Brain microvascular endothelial cell (primary cell): ENCODE measurements around the gene KRT25.

Experiments used
- DNase-seq: peaks from one replicate; pipeline ENCODE4 v3.0.0-alpha.2; 2020
- H3K27ac ChIP-seq: fragments of 250-450 bp; sonication (Bioruptor Pico); 2 replicates; pipeline ENCODE4 v1.5.1; 2020; ENCODE audit warnings: mild to moderate bottlenecking, moderate library complexity
- H3K27me3 ChIP-seq: fragments of 250-450 bp; sonication (Bioruptor Pico); replicated peaks from 2 replicates; pipeline ENCODE4 v1.5.1; 2020; ENCODE audit warnings: mild to moderate bottlenecking
- H3K36me3 ChIP-seq: fragments of 250-450 bp; sonication (Bioruptor Pico); replicated peaks from 2 replicates; pipeline ENCODE4 v1.5.1; 2020; ENCODE audit warnings: mild to moderate bottlenecking
- H3K4me3 ChIP-seq: 2 replicates; pipeline ENCODE4 v1.5.1; 2011; ENCODE audit warnings: low read depth, mild to moderate bottlenecking, control low read depth, low read length, moderate library complexity
- CTCF ChIP-seq: IDR thresholded peaks from 2 replicates; pipeline ENCODE4 v1.5.1; 2011; ENCODE audit warnings: low read depth, mild to moderate bottlenecking, moderate library complexity, low read length, control low read depth, inconsistent platforms; ENCODE audit errors: missing control alignments
- in situ Hi-C: cut with HindIII; loops from 2 replicates; pipeline ENCODE4 v1.10.0; 2017; ENCODE audit warnings: low sequenced_read_pairs, low pct_ligation_motif_present

The KRT25 gene

GRCh38 chr17:40755231-40755630 lies at the start of gene KRT25:
KRT25 (minus strand) TSS chr17:40755331; CDS start chr17:40755271, 60 bp downstream.
- TF ChIP-seq CTCF, result no peak
- no peak within 1 kb of the TSS for H3K27ac ChIP-seq
- H3K27me3 ChIP-seq, result peaks cover 2% of the 10 kb centered on the region
- no peaks in the 10 kb centered on the region for H3K36me3 ChIP-seq
- H3K4me3 ChIP-seq, result no peak within 1 kb of the TSS
- DNase-seq, result no peak
- in situ Hi-C loops, result no loop called here

GRCh38 chr17:40803617-40804082 lies 48.5 kb upstream of the KRT25 start:
- DNase-seq, result peak; percentile 71
- in situ Hi-C loops, result no loop called here
- Histone ChIP-seq H3K27ac (no peak overlapping the region), H3K4me3 (no peak overlapping the region), H3K36me3 (no peaks in the 10 kb centered on the region), H3K27me3 (no peaks in the 10 kb centered on the region)
- peak; percentile 96 for TF ChIP-seq CTCF

GRCh38 chr17:40801157-40801556 lies 46.0 kb upstream of the KRT25 start:
- Histone ChIP-seq H3K4me3 (no peak overlapping the region), H3K27ac (no peak overlapping the region), H3K27me3 (no peaks in the 10 kb centered on the region), H3K36me3 (no peaks in the 10 kb centered on the region)
- TF ChIP-seq CTCF, result no peak
- no peak for DNase-seq
- in situ Hi-C loops, result no loop called here

GRCh38 chr17:40800381-40800780 lies 45.2 kb upstream of the KRT25 start:
- in situ Hi-C loops, result no loop called here
- Histone ChIP-seq H3K4me3 (no peak overlapping the region), H3K27ac (no peak overlapping the region), H3K36me3 (no peaks in the 10 kb centered on the region), H3K27me3 (no peaks in the 10 kb centered on the region)
- DNase-seq, result no peak
- TF ChIP-seq CTCF, result no peak

GRCh38 chr17:40799859-40800258 lies 44.7 kb upstream of the KRT25 start, which contains the start of gene KRT28:
KRT28 (minus strand) TSS chr17:40799959; CDS start chr17:40799893, 66 bp downstream.
- no peak for TF ChIP-seq CTCF
- no peak for DNase-seq
- Histone ChIP-seq H3K36me3 (no peaks in the 10 kb centered on the region), H3K4me3 (no peak within 1 kb of the TSS), H3K27me3 (no peaks in the 10 kb centered on the region), H3K27ac (no peak within 1 kb of the TSS)
- in situ Hi-C loops, result no loop called here

GRCh38 chr17:40796846-40797245 lies 41.7 kb upstream of the KRT25 start:
- no peak overlapping the region for H3K27ac ChIP-seq
- H3K4me3 ChIP-seq, result no peak overlapping the region
- TF ChIP-seq CTCF, result no peak
- no peaks in the 10 kb centered on the region for H3K36me3 ChIP-seq
- no peaks in the 10 kb centered on the region for H3K27me3 ChIP-seq
- in situ Hi-C loops, result no loop called here
- DNase-seq, result no peak
